ENCODE measurements around the gene DOCK4.

DNA sequence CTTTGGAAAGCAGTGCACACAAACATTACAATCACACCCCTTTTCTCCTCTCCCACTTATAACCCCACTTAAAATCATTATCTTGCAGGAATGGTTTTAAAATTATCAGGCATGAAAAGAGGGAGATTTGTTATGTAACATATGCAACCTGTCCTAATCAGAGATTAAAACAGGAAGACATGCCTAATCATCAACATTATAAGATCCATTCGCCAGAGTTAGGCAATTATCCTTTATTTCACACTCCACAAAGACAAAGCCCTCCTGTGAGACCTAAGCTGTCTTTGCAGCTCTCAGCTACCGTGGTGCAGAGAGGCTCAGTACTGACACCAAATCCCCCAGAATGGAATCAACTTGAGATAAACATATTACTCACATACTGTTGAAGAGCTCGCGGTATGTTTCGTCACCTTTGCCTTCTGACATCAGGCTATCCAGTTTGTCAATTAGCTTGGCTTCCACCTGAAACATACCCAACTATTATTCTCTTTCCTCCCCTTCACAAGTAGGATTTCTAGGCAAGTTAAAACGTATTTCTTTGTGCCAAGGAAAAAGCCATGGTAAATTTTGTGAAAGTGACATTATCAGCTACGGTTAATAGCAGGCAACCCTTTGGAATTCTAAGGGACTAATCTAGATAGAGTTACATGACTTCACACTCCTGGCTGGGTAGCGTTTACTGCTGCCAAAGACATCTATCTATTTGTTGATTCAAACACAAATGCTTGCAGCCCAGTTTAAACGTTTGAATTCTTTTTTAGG lies 417.7 kb downstream of the DOCK4 start:
- TF ChIP-seq CTCF (IDR thresholded peaks at IDR 0.05) (no peak), E2F5 (CRISPR knock-in tag; IDR thresholded peaks at IDR 0.05) (no peak), SMAD4 (CRISPR knock-in tag; IDR thresholded peaks at IDR 0.05) (no peak), USF2 (CRISPR knock-in tag; IDR thresholded peaks at IDR 0.05) (no peak), FOXJ3 (CRISPR knock-in tag; IDR thresholded peaks at IDR 0.05; ENCODE audit: borderline replicate concordance) (no peak), MLX (CRISPR knock-in tag; IDR thresholded peaks at IDR 0.05) (no peak), STAT6 (CRISPR knock-in tag; conservative IDR thresholded peaks at IDR 0.05; ENCODE audit: low read depth) (no peak)
- TF ChIP-seq, protein P1, sequence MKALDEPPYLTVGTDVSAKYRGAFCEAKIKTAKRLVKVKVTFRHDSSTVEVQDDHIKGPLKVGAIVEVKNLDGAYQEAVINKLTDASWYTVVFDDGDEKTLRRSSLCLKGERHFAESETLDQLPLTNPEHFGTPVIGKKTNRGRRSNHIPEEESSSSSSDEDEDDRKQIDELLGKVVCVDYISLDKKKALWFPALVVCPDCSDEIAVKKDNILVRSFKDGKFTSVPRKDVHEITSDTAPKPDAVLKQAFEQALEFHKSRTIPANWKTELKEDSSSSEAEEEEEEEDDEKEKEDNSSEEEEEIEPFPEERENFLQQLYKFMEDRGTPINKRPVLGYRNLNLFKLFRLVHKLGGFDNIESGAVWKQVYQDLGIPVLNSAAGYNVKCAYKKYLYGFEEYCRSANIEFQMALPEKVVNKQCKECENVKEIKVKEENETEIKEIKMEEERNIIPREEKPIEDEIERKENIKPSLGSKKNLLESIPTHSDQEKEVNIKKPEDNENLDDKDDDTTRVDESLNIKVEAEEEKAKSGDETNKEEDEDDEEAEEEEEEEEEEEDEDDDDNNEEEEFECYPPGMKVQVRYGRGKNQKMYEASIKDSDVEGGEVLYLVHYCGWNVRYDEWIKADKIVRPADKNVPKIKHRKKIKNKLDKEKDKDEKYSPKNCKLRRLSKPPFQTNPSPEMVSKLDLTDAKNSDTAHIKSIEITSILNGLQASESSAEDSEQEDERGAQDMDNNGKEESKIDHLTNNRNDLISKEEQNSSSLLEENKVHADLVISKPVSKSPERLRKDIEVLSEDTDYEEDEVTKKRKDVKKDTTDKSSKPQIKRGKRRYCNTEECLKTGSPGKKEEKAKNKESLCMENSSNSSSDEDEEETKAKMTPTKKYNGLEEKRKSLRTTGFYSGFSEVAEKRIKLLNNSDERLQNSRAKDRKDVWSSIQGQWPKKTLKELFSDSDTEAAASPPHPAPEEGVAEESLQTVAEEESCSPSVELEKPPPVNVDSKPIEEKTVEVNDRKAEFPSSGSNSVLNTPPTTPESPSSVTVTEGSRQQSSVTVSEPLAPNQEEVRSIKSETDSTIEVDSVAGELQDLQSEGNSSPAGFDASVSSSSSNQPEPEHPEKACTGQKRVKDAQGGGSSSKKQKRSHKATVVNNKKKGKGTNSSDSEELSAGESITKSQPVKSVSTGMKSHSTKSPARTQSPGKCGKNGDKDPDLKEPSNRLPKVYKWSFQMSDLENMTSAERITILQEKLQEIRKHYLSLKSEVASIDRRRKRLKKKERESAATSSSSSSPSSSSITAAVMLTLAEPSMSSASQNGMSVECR (CRISPR knock-in tag; IDR thresholded peaks at IDR 0.05; ENCODE audit: borderline replicate concordance), result no peak
- TF ChIP-seq, protein P2, sequence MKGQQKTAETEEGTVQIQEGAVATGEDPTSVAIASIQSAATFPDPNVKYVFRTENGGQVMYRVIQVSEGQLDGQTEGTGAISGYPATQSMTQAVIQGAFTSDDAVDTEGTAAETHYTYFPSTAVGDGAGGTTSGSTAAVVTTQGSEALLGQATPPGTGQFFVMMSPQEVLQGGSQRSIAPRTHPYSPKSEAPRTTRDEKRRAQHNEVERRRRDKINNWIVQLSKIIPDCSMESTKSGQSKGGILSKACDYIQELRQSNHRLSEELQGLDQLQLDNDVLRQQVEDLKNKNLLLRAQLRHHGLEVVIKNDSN (CRISPR knock-in tag; IDR thresholded peaks at IDR 0.05), result no peak
